A549 (cell line): ENCODE results near the gene SPNS2.

ENCODE experiments used
- CEBPB ChIP-seq, 2 experiments: fragments of >200 bp in 1 of 2; sonication (Bioruptor Twin) in 1 of 2; formaldehyde crosslinking in 1 of 2; IDR thresholded peaks; 2 replicates each; pipeline ENCODE4 v1.6.1; 2012 to 2016
- CTCF ChIP-seq: fragments of >200 bp; sonication (Bioruptor Twin); formaldehyde crosslinking; IDR thresholded peaks from 3 replicates; pipeline ENCODE4 v1.5.1; 2016
- HDAC2 ChIP-seq: fragments of 200-600 bp; sonication (generic); IDR thresholded peaks from 2 replicates; pipeline ENCODE4 v1.6.1; 2016
- HOXB5 ChIP-seq: fragments of 250-450 bp; sonication (Bioruptor Pico); IDR thresholded peaks from 2 replicates; pipeline ENCODE4 v1.5.0; 2020; ENCODE audit warnings: mild to moderate bottlenecking, moderate library complexity
- MAZ ChIP-seq: fragments of 150-350 bp; IDR thresholded peaks from 2 replicates; pipeline ENCODE4 v1.6.1; 2014; ENCODE audit warnings: antibody characterized with exemption, low read depth, low read length, borderline replicate concordance
- MYC ChIP-seq: IDR thresholded peaks from 2 replicates; pipeline ENCODE4 v1.6.1; 2012; ENCODE audit warnings: mild to moderate bottlenecking, inconsistent platforms, low read length, improper control_type of control experiment, borderline replicate concordance
- NR3C1 ChIP-seq: fragments of >200 bp; sonication (Bioruptor Twin); formaldehyde crosslinking; IDR thresholded peaks from 3 replicates; pipeline ENCODE4 v1.6.1; 2017
- POLR2A ChIP-seq: IDR thresholded peaks from 2 replicates; pipeline ENCODE4 v1.6.1; 2012; ENCODE audit warnings: mild to moderate bottlenecking, low read length
- RAD21 ChIP-seq, 2 experiments: fragments of >200 bp in 1 of 2; sonication (Bioruptor Twin) in 1 of 2; formaldehyde crosslinking in 1 of 2; IDR thresholded peaks in 1 of 2; conservative IDR thresholded peaks in 1 of 2; 2 replicates in 1 of 2; 3 replicates in 1 of 2; pipeline ENCODE4 v1.6.1; 2012 to 2018; ENCODE audit warnings: inconsistent platforms in 1 of 2
- RFX5 ChIP-seq: fragments of 450-650 bp; IDR thresholded peaks from 2 replicates; pipeline ENCODE4 v1.7.1; 2014; ENCODE audit warnings: antibody characterized with exemption, mild to moderate bottlenecking, moderate library complexity
- RNF2 ChIP-seq: fragments of 200-600 bp; sonication (generic); IDR thresholded peaks from 2 replicates; pipeline ENCODE4 v1.6.1; 2016; ENCODE audit warnings: low read depth, mild to moderate bottlenecking, antibody characterized with exemption, moderate library complexity, borderline replicate concordance
- USF2 ChIP-seq: fragments of 450-650 bp; IDR thresholded peaks from 2 replicates; pipeline ENCODE4 v1.6.1; 2014; ENCODE audit warnings: antibody characterized with exemption
- TF ChIP-seq, protein P1 (sequence below): fragments of 200-600 bp; sonication (generic); IDR thresholded peaks from 2 replicates; pipeline ENCODE4 v1.6.1; 2016; ENCODE audit warnings: antibody characterized with exemption, mild to moderate bottlenecking, moderate library complexity

DNA sequence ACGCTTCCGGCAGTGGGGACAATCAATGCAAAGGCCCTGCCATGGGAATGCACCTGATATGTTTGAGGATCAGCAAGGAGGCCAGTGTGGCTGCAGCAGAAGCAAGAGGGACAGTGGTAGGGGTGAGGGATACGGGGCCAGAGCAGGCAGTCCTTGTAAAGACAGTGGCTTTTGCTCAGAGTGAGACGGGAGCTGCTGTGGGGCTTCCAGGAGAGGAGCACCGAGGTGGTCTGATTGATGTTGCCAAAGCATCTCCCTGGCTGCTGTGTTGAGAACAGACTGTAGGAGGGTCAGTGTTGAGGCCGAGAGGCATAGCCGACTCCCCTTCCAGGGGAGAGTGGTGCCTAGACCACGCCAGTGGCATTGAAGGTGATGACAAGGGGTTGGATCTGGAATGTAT lies 11.4 kb upstream of the SPNS2 start:
- no peak for TF ChIP-seq MYC
- TF ChIP-seq CTCF, result no peak
- TF ChIP-seq, protein P1, sequence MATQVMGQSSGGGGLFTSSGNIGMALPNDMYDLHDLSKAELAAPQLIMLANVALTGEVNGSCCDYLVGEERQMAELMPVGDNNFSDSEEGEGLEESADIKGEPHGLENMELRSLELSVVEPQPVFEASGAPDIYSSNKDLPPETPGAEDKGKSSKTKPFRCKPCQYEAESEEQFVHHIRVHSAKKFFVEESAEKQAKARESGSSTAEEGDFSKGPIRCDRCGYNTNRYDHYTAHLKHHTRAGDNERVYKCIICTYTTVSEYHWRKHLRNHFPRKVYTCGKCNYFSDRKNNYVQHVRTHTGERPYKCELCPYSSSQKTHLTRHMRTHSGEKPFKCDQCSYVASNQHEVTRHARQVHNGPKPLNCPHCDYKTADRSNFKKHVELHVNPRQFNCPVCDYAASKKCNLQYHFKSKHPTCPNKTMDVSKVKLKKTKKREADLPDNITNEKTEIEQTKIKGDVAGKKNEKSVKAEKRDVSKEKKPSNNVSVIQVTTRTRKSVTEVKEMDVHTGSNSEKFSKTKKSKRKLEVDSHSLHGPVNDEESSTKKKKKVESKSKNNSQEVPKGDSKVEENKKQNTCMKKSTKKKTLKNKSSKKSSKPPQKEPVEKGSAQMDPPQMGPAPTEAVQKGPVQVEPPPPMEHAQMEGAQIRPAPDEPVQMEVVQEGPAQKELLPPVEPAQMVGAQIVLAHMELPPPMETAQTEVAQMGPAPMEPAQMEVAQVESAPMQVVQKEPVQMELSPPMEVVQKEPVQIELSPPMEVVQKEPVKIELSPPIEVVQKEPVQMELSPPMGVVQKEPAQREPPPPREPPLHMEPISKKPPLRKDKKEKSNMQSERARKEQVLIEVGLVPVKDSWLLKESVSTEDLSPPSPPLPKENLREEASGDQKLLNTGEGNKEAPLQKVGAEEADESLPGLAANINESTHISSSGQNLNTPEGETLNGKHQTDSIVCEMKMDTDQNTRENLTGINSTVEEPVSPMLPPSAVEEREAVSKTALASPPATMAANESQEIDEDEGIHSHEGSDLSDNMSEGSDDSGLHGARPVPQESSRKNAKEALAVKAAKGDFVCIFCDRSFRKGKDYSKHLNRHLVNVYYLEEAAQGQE, result no peak
- no peak for TF ChIP-seq RAD21 (conservative IDR thresholded peaks at IDR 0.05 in 1 of 2, IDR thresholded peaks at IDR 0.05 in 1 of 2)
- no peak for TF ChIP-seq HOXB5 (CRISPR knock-in tag)
- no peak for TF ChIP-seq RNF2
- TF ChIP-seq RFX5, result no peak
- TF ChIP-seq CEBPB (IDR thresholded peaks at IDR 0.05), result no peak
- no peak for TF ChIP-seq MAZ
- no peak for TF ChIP-seq USF2
- TF ChIP-seq POLR2A, result no peak
- TF ChIP-seq HDAC2, result no peak
- no peak for TF ChIP-seq NR3C1
